Glutamatergic neuron (in vitro differentiated cells): ENCODE results near the gene DCLK3. TPM values are rescaled to one million over a fixed set of nuclear protein-coding genes. Genes with fewer than 3 reads are reported as not detected.

Source experiments
- DNase-seq: peaks from one replicate; pipeline ENCODE4 v3.0.0; 2022
- H3K27ac Mint-ChIP-seq: one replicate; pipeline ENCODE4 v1.8.0; 2020; ENCODE audit warnings: mild to moderate bottlenecking, mixed read lengths, inconsistent platforms; ENCODE audit not compliant: unreplicated experiment
- H3K27me3 Mint-ChIP-seq: one replicate; pipeline ENCODE4 v1.8.0; 2020; ENCODE audit warnings: mild to moderate bottlenecking, moderate library complexity, mixed read lengths, inconsistent platforms; ENCODE audit not compliant: unreplicated experiment
- H3K36me3 Mint-ChIP-seq: one replicate; pipeline ENCODE4 v1.8.0; 2020; ENCODE audit warnings: mild to moderate bottlenecking, mixed read lengths, inconsistent platforms; ENCODE audit not compliant: unreplicated experiment
- H3K4me1 Mint-ChIP-seq: one replicate; pipeline ENCODE4 v1.8.0; 2020; ENCODE audit warnings: mild to moderate bottlenecking, low read depth, mixed read lengths, inconsistent platforms; ENCODE audit not compliant: unreplicated experiment
- H3K4me3 Mint-ChIP-seq: one replicate; pipeline ENCODE4 v1.8.0; 2020; ENCODE audit warnings: mild to moderate bottlenecking, mixed read lengths, inconsistent platforms; ENCODE audit not compliant: unreplicated experiment
- H3K9me3 Mint-ChIP-seq: one replicate; pipeline ENCODE4 v1.8.0; 2020; ENCODE audit warnings: mild to moderate bottlenecking, moderate library complexity, mixed read lengths, inconsistent platforms; ENCODE audit not compliant: unreplicated experiment
- CTCF ChIP-seq: fragments of 200-600 bp; sonication (generic); IDR thresholded peaks from one replicate; pipeline ENCODE4 v1.5.0; 2021; ENCODE audit not compliant: partially characterized antibody, unreplicated experiment
- total RNA-seq: library from RNA; stranded (reverse); fragmentation: NEBNext Ultra II Directional; extraction: Animal tissue kit (Norgen Biotek cat#: 25700); gene quantifications from one replicate; pipeline ENCODE4 v1.2.1, GENCODE V29; 2021; ENCODE audit not compliant: unreplicated experiment

The DCLK3 gene
- total RNA-seq, 1 donor from 2014 or later: not detected

- peaks cover 3% of the 10 kb centered on the region for H3K4me1 Mint-ChIP-seq
- TF ChIP-seq CTCF: no peak
- H3K27me3 Mint-ChIP-seq: no peaks in the 10 kb centered on the region
- peaks cover 1% of the 10 kb centered on the region for H3K9me3 Mint-ChIP-seq
- no peak overlapping the region for H3K27ac Mint-ChIP-seq
- H3K4me3 Mint-ChIP-seq: no peak overlapping the region
- H3K36me3 Mint-ChIP-seq: no peaks in the 10 kb centered on the region
- no peak for DNase-seq
Measured at GRCh38 chr3:36714343-36715086, 49.8 kb downstream of the DCLK3 start.

- no peaks in the 10 kb centered on the region for H3K27me3 Mint-ChIP-seq
- H3K36me3 Mint-ChIP-seq: no peaks in the 10 kb centered on the region
Measured at GRCh38 chr3:36713904-36714303, 50.4 kb downstream of the DCLK3 start.

GRCh38 chr3:36710606-36711005 is 53.7 kb downstream of the DCLK3 start:
- Mint-ChIP-seq H3K9me3 (no peaks in the 10 kb centered on the region), H3K27me3 (no peaks in the 10 kb centered on the region), H3K4me3 (no peak overlapping the region), H3K4me1 (no peaks in the 10 kb centered on the region), H3K27ac (no peak overlapping the region), H3K36me3 (no peaks in the 10 kb centered on the region)
- no peak for DNase-seq
- TF ChIP-seq CTCF: no peak

More at GRCh38 chr3:36713904-36714303, 50.4 kb downstream of the DCLK3 start:
- Mint-ChIP-seq H3K4me3 (no peak overlapping the region), H3K27ac (no peak overlapping the region), H3K9me3 (peaks cover 1% of the 10 kb centered on the region), H3K4me1 (peaks cover 3% of the 10 kb centered on the region)
- TF ChIP-seq CTCF: no peak
- no peak for DNase-seq

GRCh38 chr3:36709826-36710365 is 54.5 kb downstream of the DCLK3 start:
- H3K9me3 Mint-ChIP-seq: no peaks in the 10 kb centered on the region
- DNase-seq: no peak
- no peaks in the 10 kb centered on the region for H3K36me3 Mint-ChIP-seq
- H3K4me1 Mint-ChIP-seq: no peaks in the 10 kb centered on the region
- no peak overlapping the region for H3K4me3 Mint-ChIP-seq
- H3K27ac Mint-ChIP-seq: no peak overlapping the region
- no peak for TF ChIP-seq CTCF
- H3K27me3 Mint-ChIP-seq: no peaks in the 10 kb centered on the region

- Mint-ChIP-seq H3K27me3 (no peaks in the 10 kb centered on the region), H3K4me3 (no peak overlapping the region), H3K27ac (no peak overlapping the region), H3K4me1 (no peaks in the 10 kb centered on the region), H3K9me3 (no peaks in the 10 kb centered on the region), H3K36me3 (no peaks in the 10 kb centered on the region)
- no peak for TF ChIP-seq CTCF
- DNase-seq: no peak
Measured at GRCh38 chr3:36709281-36709680, 55.1 kb downstream of the DCLK3 start.
